ENCODE results near the gene SPATA13.
"Not testable (repeated sequence)": the region's sequence is repeated elsewhere in the genome, so short reads cannot be mapped to it uniquely, and the experiment has no call there.

Gene SPATA13

DNA sequence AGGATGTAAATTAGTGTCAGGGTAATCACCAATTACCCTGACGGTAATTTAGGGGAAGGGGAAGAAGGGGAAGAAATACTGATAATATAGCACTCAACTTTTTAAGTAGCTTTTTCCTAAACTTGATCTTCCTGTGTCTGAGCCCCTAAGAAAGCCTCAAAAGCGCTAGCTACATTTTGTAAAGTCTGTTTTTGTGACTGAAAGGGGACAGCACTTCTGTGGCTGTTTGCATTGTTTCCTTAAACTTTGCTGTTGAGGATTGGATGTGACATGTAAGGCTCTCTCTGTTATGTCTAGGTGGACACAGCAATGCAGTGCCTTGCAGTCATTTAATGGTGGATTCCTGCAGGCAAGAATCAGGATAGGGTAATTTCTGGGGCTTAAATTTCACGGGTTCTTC, 42.8 kb downstream of the SPATA13 start:
- no peak for DNase-seq

GRCh38 chr13:24203811-24204210, 43.3 kb downstream of the SPATA13 start:
- peak; percentile 63 for DNase-seq

DNA sequence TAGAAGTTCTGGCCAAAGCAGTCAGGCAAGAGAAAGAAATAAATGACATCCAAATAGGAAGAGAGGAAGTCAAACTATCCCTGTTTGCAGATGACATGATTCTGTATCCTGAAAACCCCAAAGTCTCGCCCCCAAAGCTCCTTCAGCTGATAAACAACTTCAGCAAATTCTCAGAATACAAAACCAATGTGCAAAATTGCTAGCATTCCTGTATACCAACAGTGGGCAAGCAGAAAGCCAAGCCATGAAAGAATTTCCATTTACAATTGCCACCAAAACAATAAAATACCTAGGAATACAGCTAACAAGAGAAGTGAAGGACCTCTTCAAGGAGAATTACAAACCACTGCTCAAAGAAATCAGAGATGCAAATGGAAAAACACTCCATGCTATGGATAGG, 44.6 kb downstream of the SPATA13 start:
- DNase-seq: not testable (repeated sequence)

- DNase-seq: no peak
Observed at GRCh38 chr13:24207841-24208667, 47.5 kb downstream of the SPATA13 start.

DNA sequence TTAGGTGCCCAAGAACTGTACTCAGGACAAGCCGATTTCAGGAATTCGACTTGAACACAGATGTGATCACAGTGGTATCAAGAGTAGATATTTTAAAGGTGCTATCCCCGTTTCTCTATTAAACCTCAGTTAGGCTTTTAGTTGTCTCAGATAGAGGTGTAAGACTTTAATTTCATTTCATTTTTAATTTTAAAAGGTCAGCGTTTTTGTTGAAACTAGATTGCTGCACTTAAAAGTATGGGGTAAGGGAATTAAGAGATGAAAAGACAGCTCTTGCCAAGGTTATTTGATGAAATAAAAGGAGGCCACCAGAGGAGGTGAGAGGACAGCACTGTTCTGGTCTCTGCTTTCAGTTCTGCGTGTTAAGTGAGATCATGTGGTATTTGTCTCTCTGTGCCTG, 48.6 kb downstream of the SPATA13 start:
- DNase-seq: no peak

- no peak for DNase-seq
Observed at GRCh38 chr13:24212254-24212653, 51.7 kb downstream of the SPATA13 start.

- no peak for DNase-seq
Observed at GRCh38 chr13:24212674-24213073, 52.2 kb downstream of the SPATA13 start.

GRCh38 chr13:24213932-24214331, 53.4 kb downstream of the SPATA13 start:
- DNase-seq: no peak

GRCh38 chr13:24214528-24214927, 54.0 kb downstream of the SPATA13 start:
- no peak for DNase-seq

DNA sequence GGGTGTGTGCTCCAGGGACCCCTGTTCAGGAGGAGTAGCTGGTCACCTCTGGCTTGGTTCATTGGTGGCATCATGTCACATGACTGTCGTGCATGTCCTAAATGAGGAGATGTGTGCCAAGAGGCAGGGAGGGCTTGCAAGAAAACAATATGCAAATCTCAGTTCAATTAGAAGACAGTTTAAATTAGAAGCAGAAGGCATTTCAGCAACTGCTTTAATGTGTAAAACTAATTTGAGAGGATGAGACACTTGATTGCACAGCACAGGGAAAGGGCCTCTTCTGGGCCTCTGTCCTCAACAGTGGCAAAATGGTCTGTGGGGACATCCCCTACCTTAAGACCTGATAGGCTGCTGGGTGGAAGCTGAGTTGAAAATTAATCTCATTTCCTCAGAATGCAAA, 54.6 kb downstream of the SPATA13 start:
- DNase-seq: no peak

- DNase-seq: no peak
Observed at GRCh38 chr13:24215732-24216131, 55.2 kb downstream of the SPATA13 start.

GRCh38 chr13:24216176-24216575, 55.7 kb downstream of the SPATA13 start:
- no peak for DNase-seq

DNA sequence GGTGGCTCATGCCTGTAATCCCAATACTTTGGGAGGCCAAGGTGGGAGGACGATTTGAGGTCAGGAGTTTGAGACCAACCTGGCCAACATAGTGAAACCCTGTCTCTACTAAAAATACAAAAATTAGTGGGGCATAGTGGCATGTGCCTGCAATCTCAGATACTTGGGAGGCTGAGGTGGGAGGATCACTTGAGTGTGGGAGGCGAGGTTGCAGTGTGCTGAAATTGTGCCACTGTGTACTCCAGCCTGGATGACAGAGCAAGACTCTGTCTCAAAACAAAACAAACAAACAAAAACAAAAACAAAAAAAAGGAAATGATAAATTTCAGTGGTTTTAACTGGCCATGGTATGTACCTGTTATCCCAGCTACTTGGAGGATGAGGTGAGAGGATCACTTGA, 56.3 kb downstream of the SPATA13 start:
- DNase-seq: not testable (repeated sequence)

- no peak for DNase-seq
Observed at GRCh38 chr13:24217601-24218281, 57.2 kb downstream of the SPATA13 start.

- DNase-seq: no peak
Observed at GRCh38 chr13:24218338-24218737, 57.8 kb downstream of the SPATA13 start.

GRCh38 chr13:24218977-24219376, 58.5 kb downstream of the SPATA13 start:
- DNase-seq: no peak

DNA sequence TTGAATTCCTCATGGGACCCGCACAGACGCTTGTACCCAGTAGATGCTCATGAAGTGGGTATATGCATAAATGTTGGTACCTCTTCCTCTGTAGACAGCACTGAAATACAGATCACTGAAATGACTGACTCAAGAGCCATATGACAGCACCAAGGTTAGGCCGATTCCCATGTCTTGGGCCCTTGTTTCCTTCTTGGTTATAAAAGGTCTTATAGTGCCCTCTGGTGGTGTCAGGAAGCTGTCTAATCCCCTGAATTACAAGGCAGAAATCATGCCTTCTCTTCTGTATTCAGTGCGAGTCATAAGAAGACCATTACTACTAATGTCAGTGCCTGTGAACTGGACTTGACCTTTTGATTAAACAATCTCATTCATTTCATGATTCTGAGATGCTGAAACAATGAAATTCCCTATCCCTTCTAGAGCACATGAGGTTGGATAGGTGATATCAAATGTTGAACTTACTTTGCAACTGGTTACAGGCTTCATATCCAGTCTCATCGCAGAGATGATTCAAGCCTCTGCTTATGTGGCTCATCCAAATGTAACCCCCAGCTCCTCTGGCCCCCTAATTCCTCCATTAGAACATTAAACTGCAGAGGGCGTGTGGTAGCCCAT, 59.7 kb downstream of the SPATA13 start:
- DNase-seq: peak; percentile 51

DNA sequence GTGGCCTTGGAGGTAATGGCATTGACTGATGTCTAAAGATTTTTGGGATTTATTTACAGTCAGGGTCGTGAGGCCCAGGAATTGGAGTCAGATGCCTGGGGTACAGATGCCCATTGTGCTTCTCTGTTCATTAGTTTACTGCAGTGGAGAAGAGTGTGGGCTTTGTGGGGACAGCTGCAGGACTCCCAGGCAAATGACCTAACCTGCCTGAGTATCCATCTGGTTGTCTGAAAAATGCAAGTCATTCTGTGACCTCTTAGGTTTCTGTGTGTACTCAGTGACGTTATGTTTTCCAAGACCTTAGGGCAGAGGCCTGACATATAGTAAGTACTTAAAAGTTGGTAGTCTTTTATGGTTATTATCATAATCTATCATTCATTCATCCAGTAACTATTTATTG, 60.5 kb downstream of the SPATA13 start:
- no peak for DNase-seq

- DNase-seq: no peak
Observed at GRCh38 chr13:24222756-24223155, 62.2 kb downstream of the SPATA13 start.

GRCh38 chr13:24223341-24224231, 63.1 kb downstream of the SPATA13 start:
- no peak for DNase-seq

- DNase-seq: no peak
Observed at GRCh38 chr13:24224232-24224680, 63.7 kb downstream of the SPATA13 start.

DNA sequence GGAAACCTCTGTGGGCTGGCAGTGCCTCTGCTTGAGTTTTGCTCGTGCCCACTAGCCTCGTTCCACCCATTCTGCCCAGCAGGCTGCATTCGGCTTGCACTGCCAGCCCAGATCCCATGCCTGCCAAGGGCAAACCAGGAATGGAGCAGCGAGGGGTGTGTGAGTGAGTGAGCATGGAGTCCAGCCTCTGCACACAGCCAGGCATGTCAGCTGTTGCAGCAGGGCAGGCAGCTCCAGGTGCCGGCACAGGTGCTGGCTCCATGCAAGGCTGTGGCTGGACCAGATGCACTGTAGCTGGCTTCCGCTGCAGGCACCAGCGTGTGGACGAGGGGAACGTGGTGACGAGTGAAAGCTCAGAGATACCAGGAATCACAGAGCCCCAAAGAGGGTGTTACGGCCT, 64.5 kb downstream of the SPATA13 start:
- no peak for DNase-seq

DNA sequence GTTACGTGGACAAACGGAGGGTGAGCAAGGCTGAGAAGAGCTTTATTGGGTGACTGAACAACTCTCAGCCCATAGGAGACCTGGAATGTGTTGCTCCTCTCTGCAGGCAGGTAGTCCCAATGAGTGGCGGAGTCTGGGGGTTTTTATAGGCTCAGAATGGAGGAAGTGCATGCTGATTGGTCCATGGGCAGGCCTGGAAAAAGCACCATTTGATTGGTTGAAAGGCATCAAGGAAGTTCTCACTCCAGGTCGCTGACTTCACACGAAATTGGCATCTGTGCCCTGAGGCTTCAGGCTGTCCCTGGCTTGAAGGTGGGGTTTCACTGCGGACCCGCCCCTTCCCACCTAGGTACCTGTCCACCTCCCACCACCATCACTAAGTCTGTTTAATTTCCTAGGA, 65.4 kb downstream of the SPATA13 start:
- no peak for DNase-seq
